Uterus (tissue), 2 donors: Measurements from ENCODE around the gene C1GALT1.

Experiments used
- POLR2A ChIP-seq, 2 donors: fragments of 450-650 bp; IDR thresholded peaks; one replicate each; pipeline ENCODE4 v1.6.1; 2016; ENCODE audit warnings: antibody characterized with exemption in 2 of 2, mild to moderate bottlenecking in 1 of 2, moderate library complexity in 1 of 2
- TF ChIP-seq, protein P1 (sequence below), 4 experiments: fragments of 200-600 bp in 2 of 4; fragments of 450-650 bp in 2 of 4; sonication (generic) in 2 of 4; IDR thresholded peaks; one replicate each; pipeline ENCODE4 v1.5.1; 2016 to 2019; ENCODE audit warnings: antibody characterized with exemption in 4 of 4, mild to moderate bottlenecking in 2 of 4, moderate library complexity in 1 of 4

DNA sequence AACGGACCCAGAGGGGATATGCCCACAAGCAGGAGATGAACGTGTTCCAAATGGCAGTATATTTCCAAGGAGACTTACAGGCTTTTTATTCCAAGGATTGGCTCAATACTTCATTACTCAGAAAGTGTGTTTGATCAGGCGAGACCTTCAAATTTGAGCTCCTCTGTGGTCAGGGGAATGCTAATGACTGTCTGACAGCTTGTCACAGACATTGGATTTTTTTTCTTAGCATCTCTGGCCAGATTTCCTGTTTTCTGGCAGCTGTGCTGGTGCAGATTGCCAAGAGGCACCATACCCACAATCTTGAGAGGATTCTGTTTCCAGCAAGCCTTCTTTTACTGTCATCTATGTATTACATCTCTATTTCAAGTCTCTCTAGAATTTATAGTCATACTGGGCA, 93.8 kb downstream of the C1GALT1 start:
- no peak for TF ChIP-seq POLR2A (IDR thresholded peaks at IDR 0.05)
- TF ChIP-seq, protein P1, sequence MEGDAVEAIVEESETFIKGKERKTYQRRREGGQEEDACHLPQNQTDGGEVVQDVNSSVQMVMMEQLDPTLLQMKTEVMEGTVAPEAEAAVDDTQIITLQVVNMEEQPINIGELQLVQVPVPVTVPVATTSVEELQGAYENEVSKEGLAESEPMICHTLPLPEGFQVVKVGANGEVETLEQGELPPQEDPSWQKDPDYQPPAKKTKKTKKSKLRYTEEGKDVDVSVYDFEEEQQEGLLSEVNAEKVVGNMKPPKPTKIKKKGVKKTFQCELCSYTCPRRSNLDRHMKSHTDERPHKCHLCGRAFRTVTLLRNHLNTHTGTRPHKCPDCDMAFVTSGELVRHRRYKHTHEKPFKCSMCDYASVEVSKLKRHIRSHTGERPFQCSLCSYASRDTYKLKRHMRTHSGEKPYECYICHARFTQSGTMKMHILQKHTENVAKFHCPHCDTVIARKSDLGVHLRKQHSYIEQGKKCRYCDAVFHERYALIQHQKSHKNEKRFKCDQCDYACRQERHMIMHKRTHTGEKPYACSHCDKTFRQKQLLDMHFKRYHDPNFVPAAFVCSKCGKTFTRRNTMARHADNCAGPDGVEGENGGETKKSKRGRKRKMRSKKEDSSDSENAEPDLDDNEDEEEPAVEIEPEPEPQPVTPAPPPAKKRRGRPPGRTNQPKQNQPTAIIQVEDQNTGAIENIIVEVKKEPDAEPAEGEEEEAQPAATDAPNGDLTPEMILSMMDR (IDR thresholded peaks at IDR 0.05), result no peak
